ENCODE data around the gene OR10A6. TPM values are rescaled to one million over a fixed set of nuclear protein-coding genes. Genes with fewer than 3 reads are reported as not detected.

OR10A6 gene, protein sequence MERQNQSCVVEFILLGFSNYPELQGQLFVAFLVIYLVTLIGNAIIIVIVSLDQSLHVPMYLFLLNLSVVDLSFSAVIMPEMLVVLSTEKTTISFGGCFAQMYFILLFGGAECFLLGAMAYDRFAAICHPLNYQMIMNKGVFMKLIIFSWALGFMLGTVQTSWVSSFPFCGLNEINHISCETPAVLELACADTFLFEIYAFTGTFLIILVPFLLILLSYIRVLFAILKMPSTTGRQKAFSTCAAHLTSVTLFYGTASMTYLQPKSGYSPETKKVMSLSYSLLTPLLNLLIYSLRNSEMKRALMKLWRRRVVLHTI
- 0.02 TPM for polyA plus RNA-seq (2013, experiment 1 of 2; ENCODE audit: insufficient read length)
- polyA plus RNA-seq (2013, experiment 2 of 2; ENCODE audit: insufficient read length) = not detected

- DNase-seq = no peak
Observed at GRCh38 chr11:7931168-7931567, at the start of gene OR10A6. Gene OR10A6, minus strand, starts transcription at chr11:7931268. Its CDS starts 2,606 bp downstream, at chr11:7928662.

DNA sequence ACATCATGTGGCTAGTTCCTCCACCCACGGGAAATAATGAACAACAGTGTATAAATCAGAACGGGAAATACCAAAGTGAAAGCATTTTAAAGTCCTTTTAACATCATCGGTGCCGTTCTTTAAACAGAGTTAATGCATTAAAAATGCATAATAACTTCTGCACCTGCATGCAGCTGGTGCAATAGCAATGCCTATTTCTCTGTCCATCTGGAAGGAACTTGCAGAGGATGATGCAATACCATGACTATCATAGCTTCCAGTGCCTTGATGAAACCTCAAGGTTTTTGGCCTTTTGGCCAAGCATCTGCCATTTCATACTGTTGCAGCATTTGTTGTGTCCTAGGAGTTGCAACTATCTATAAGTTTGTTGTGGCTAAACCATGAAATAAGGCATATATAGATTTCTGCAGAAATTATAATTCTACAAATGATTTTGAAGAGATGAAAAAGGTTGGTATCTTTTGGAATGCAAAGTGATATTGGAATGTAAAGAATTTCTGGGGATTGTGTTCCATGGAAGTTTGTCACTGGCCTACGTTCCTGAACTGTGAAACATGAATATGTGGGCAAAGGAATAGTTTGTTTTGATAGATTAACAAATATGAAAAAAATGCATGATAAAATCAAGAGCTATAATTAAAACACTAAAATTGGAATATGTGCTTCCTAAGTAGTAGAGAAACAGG, 46.3 kb upstream of the OR10A6 start:
- peak; percentile 93 for DNase-seq

GRCh38 chr11:7974668-7975067, 43.6 kb upstream of the OR10A6 start:
- peak; percentile 43 for DNase-seq

GRCh38 chr11:7973011-7973410, 41.9 kb upstream of the OR10A6 start:
- DNase-seq = peak; percentile 72

DNA sequence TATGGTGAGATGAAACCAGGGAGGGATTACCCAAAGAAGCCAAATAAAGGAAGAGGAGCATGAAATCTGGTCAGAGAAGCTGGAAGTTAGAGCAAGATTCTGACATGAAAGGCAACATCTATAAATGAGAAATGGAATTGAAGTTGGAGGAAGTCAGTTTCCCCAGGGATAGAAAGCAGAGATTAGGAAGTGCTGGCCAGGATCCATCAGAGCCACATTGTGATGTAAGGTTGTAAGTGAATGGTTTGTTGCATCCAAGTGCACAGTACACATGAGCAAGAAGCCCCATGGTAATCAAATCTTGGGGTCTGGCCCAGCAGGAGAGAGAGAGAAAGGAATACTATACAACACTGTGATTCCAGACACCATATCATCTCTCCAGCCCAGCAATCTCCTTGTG, 40.8 kb upstream of the OR10A6 start:
- DNase-seq = no peak

DNA sequence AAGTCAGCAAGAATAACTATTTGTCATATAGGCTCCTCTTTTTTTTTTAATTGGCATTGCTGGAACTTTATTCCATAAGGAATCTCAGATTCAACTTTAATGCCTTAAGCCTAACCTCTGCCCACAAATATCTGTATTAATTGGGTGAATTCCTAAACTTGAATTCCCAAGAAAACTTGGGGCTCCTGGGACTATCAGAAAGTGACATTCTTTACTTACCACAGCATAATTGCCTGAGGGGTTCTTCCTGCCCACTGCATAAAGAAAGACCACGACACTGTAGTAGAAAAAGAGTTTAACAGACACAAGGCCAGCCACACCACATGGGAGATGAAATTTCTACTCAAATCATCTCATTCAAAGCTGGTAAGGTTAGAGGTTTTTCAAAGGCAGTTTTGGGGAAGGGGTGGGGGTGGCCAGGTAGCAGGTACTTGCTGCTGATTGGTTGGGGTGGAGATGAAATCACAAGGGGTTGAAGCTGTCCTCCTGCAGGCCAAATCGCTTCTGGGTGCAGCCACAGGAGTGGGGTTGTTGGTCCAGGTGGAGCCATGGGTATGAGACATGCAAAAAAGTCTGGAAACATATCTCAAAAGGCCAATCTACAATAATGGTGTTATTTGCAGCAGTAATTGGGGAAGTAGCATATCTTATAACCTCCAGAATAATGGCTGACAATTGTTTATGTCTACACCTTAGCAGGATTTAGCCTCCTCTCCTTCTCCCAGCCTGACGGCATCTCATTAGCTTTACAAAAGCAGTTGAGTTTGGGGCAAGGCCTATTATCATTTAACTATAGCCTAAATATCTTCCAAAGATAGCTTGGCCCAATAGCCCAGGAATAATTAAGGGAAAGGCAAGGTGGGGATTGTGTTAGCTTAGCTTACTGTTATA, 38.9 kb upstream of the OR10A6 start:
- peak; percentile 79 for DNase-seq

GRCh38 chr11:7968686-7969085, 37.6 kb upstream of the OR10A6 start:
- peak; percentile 45 for DNase-seq

- peak; percentile 14 for DNase-seq
Observed at GRCh38 chr11:7967826-7968225, 36.8 kb upstream of the OR10A6 start.

DNA sequence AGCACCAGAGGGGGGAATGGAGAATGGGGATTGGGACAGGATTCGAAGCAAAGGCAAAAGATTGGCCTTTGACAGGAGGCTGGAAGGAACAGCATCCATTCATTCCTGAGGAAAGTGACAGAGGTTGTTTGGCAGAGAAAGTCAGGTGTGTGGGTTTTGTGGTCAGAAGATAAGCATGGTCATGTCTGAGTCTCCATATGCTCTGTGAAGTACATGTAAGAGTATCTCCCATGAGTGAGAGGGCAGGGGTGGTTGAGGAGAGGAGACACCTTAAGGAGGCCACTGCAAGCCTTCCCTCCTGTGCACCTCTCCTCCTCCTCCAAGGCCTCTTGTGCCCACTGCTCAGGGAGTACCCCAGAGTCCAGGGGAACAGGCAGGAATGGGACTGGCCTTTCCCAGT, 36.0 kb upstream of the OR10A6 start:
- DNase-seq = no peak

GRCh38 chr11:7965386-7965785, 34.3 kb upstream of the OR10A6 start, which contains the start of gene NLRP10:
Gene NLRP10, minus strand, starts transcription at chr11:7965447. Its CDS starts 1,952 bp downstream, at chr11:7963495.
- peak; percentile 91 for DNase-seq

DNA sequence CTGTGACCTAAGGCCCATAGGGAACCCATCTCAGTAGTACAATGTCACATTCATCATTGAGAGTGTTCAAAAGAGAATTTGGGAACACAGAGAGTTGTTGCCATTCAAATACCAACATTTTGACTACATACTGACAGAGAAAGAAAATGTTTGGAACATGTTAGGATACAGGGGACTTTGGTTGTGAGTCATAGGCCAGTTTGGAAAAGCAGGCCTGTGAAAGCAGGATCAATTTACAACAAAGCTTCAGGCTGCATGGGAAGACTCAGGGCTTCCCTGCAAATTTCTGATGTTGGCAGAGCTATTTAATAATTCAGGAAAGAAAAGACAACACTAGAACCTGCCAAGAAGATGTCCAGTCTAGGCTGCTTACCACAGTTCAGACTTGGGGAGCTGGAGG, 33.8 kb upstream of the OR10A6 start:
- DNase-seq = peak; percentile 83

- no peak for DNase-seq
Observed at GRCh38 chr11:7964261-7964660, 33.2 kb upstream of the OR10A6 start.

DNA sequence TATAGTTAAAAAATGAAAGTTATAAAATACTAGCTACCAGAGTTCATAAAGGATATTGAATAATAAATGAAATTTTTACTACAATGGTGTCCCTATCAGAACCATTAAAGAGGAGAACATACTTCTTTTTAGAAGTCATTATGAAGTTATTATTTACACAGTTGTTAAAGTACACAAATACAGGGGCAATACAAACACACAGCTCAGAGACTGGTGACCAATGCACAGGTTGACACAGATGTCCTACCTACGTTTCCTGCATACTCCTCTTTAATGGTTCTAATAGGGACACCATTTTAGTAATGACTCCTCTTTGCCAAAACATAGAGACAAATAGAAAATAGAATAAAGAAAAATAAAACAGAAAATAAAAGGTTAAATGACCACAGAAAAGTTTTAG, 24.1 kb upstream of the OR10A6 start:
- no peak for DNase-seq

DNA sequence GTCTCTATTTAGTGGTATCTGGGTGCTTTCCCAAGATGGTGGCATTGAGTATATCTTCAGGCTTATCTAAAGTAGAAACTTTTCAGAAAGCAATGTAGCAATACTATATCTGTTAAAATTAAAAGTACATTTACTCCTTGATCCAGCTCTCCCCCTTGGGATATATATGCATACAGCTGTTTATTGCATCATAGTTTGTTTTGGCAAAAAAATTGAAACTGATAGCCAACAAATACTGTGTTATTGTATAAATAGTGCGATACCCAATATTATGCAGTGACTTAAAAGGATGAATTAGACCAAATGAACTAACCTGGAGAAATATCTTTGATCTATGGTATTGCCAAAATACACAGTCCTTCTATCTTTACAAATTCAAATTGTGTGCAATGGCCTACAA, 18.9 kb upstream of the OR10A6 start:
- DNase-seq = no peak

GRCh38 chr11:7944123-7944522, 13.1 kb upstream of the OR10A6 start:
- no peak for DNase-seq

GRCh38 chr11:7941608-7942007, 10.5 kb upstream of the OR10A6 start, which contains the start of gene OR10A3:
Gene OR10A3, minus strand, starts transcription at chr11:7941708. Its CDS starts 2,188 bp downstream, at chr11:7939520.
- DNase-seq = no peak

DNA sequence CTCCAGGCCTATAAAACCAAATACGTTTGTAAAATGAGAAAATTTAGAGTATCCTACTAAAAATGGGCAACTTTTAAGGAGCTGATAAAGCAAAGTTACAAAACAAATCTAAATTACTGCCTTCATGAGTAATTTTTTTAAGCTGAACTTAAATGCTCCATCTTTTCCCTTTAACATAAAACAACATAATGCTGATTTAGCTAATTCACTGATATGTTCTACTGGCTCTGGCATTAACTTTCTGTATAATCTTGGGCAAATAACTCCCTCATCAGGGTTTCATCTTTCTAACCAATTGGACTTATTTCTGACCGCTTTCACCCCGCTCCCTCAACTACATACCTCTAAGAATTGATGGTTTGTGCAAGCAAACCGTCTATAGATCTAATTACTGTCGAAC, 10.1 kb upstream of the OR10A6 start:
- no peak for DNase-seq

DNA sequence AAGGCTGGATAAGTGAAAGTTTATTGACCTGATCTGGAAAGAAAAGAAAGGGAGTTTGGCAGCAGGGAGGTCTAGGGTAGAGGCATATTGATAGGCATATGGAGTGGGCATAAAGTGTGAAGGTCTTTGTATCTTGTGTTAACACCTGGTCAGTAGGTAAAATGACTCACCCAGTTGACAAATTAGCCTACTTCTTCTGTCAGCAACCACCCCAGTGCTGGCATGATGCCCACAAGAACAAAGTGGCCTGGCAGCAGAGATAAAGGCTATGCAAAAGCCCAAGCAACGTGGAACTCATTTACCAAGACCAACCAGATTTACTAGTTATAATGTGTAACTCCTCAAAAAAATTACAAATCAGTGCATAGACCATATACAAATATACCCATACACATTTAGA, 5.5 kb upstream of the OR10A6 start:
- no peak for DNase-seq

DNA sequence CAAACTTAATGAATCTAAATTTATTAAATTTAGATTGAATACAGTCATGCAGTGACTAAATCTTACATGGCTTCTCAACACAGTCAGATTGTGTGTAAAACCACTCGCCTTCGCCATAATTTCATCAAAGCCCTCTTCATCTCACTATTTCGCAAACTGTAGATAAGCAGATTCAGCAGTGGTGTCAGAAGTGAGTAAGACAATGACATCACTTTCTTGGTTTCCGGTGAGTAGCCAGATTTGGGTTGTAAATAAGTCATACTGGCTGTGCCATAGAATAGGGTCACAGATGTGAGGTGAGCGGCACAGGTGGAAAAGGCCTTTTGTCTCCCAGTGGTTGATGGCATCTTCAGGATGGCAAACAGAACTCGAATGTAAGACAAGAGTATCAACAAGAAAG, 3.4 kb downstream of the OR10A6 start:
- DNase-seq = no peak

DNA sequence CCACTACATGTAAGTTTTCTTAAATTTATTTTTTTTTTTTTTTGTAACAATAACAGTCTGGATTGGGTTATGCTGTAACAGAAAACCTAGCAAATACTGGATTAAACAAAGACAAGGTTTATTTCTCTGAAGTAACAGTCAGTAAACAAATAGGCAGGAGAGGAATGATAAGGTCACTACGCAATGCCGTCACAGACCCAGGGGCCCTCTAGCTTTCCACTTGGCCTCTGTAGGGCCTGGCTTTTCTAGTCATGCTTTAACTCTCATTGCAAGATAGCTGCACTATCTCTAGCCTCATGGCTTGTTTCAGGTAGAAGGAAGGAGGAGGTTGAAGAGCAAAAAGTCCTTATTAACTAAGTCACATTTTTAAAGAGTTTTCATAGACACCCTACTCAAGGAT, 6.5 kb downstream of the OR10A6 start:
- no peak for DNase-seq

DNA sequence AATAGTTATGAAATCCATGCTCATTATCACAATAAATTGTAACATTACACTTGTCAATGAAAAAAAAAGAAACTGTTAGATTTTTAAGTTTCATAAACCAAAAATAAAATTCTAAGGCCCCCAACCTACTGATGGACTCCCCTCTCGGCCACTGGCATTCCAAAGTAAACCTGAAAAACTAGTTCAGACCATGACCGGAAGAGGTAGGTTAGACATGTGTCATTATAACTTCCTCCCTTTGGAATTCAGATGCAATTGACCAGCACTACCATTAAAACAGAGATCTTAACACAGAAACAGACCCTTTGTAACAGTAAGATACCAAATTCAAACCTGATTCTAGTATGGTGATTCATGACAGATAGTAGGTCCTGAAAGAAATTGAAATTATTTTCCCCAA, 12.9 kb downstream of the OR10A6 start:
- DNase-seq = no peak

DNA sequence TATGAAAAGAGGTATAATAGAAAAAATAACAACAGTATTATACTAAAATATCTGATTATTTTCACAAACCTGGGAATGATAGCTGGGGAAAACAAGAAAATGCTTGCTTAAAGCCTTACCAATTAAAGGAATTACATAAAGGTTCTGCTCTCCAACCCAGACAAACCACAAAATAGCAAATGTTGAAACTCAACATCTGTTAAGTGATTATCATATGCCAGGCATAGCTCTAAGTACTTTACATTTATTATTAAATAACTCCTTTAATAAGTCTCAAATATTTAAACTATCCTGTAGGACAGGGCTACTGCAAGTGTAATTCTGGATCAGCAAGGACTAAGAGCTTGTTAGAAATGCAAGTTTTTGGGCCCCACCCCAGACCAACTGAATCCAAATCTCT, 20.1 kb downstream of the OR10A6 start:
- no peak for DNase-seq

DNA sequence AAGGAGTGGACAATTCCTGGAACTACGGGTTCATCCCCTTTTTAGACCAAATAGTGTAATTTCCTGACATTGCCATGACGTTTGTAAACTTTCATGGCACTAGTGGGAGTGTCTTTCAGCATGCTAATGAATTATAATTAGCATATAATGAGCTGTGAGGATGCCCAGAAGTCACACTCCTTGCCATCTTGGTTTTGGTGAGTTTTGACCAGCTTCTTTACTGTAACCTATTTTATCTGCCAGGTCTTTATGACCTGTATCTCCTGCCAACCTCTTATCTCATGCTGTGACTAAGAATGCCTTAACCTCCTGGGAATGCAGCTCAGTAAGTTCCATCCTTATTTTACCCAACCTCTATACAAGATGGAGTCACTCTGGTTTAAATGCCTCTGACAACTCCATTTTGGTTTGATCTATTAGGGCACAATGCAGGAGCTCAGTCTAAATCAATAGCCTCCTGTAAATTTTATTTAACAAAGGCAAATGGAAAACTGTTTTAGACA, 20.7 kb downstream of the OR10A6 start:
- no peak for DNase-seq

Data from fibroblast of skin of back (primary cell).